ENCODE measurements around the gene THRA.

THRA gene

DNA sequence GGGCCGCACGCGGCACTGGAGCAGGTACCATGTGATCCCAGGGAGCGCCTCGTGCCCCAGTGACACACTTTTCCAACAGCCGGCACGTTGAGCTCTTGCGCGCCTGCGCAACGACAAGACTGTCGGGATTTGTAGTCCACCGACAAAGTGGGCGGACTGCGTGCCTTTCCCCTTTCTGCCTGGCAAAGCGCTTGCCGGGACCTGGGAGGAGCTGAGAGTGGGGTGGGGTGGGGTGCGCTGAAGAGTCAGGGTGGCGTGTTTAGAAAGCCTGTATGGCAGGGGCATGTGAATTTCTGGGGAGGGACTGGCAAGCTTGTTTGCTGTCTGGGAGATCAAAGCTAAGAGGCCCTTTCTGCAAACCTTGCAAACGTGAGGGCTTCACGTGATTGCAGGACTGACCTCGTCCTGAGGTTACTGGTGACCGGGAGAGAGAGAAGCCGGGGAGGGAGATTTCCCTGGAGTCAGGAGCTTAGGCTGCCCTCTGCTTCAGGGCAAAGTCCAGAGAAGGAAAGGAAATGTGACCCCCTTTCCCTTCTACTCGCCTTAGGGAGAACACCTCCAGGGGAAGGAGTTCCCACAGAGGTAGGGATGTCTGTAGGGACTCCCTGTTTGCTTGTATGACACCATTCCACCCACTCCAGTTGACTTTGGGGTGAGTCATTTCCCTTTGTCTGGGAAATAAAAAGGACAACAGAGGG lies 38.1 kb downstream of the THRA start:
- peak; percentile 95 for DNase-seq

GRCh38 chr17:40101367-40102210 lies 38.8 kb downstream of the THRA start:
- no peak for DNase-seq

DNA sequence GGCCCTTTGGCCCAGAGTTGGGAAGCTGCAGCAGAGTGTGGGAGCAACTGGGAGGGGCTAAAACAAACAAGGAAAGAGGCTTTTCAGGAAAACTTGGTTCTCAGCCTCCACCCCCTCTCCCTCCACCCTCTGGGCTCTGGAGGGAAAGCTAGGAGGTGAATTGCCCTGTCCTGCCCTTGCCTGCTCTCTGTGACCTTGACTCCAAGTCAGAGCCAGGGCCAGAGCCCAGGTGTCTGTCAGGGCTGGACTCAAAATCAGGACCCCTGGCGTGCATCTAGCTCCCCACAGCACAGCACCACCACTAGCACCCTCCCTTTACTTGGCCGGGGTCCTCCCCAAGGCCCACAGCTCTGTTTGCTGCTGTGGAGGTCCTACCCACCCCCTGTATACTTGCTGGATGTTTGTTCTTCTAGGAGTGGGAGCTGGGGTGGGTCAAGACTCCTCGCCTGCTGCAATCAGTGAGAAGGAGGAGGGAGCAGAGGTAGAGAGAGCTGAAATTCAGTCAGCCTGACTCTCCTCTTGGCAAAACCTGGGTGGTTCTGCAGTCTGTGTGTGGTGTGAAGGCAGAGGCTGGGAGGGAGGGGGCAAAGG lies 40.4 kb downstream of the THRA start:
- DNase-seq: no peak

DNA sequence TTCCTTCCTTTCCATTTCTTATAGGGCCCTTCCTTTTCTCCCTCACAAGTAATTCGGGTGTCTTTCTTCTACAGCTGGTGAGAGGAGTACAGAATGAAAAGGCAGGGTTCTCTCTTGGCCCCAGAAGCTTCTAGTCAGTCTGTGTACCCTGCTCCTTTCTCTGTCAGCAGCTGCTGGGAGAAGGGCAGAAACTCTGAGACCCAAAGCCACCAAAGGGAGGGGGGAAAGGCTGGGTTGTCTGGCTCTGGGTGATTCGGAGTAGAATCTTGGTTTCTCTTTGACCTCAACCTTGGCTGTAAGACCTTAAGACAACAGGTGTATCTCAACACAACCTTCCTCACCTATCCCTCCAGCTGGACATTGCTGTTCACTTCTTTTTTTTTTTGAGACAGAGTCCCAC lies 40.9 kb downstream of the THRA start:
- DNase-seq: no peak

DNA sequence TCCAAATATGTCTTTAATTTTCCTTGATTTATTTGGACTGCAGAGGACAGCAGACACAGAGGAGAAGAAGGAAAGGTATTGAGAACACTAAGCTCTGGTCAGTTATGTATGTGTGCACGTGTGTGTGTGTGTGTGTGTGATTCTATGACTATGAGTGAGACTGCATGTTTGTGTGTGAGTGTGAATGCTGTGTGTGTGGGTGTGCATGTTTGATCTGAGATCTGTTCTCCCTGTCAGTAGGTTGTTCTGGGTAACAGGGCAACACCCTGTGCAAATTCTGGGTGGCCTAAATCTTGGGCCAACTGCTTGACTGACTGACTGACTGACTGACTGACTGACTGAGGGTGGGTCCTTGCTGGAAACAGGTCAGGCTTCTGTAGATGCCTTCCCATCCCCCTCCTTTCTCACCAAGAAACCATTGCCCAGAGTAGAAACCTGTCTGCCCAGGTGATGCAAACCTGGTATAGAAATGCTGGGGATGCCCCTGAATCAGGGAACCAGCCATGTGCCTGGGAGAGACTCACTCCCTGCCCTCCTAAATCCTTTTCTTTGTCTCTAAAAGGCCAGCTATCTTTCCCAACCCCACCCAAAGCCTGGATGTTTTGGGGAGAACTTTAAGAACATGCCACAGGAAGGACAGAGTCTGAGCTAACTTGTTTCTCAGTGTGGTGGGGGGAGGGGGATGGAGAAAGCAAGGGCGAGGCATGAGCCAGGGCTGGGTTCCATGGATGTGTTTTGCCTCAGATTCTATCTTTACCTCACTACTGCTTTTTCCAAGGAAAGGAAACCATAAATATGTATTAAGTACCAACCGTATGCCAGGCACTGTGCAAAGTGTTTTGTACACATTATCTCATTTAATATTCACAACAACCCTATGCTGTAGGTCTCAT lies 42.1 kb downstream of the THRA start:
- no peak for DNase-seq

GRCh38 chr17:40105861-40106759 lies 43.3 kb downstream of the THRA start:
- DNase-seq: no peak

- DNase-seq: no peak
These were observed 44.2 kb downstream of the THRA start for GRCh38 chr17:40106760-40107521.

DNA sequence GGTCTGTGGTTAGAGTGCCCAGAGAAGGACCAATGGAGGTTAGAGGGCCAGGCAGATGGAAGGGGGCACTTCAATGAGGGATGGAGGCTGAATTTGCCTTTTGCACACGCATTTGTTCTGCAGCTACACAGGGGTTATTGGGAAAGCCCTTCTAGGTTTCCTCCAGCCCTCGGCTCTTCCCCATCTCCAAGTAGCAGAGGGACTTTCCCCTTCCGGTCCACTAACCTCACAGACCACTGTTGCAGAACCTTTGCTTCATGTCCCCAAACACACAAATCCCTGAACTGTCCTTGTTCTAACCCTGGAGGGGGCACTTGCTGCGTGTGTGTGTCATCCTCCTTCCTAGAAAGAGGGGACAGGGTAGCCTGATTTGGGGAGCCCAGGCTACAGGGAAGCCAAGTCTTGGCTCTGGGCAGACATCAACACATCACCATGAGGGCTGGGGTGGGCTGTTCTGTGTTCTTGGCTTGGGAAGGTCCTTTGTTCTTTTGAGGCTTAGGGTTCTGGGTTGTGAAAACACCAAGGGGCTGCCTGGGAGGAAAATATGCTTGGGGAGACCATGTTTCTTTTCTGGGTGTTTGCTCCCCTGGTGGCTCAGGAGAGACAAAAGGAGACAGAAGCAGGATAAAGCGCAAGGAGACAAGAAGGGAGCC lies 44.9 kb downstream of the THRA start:
- DNase-seq: no peak

DNA sequence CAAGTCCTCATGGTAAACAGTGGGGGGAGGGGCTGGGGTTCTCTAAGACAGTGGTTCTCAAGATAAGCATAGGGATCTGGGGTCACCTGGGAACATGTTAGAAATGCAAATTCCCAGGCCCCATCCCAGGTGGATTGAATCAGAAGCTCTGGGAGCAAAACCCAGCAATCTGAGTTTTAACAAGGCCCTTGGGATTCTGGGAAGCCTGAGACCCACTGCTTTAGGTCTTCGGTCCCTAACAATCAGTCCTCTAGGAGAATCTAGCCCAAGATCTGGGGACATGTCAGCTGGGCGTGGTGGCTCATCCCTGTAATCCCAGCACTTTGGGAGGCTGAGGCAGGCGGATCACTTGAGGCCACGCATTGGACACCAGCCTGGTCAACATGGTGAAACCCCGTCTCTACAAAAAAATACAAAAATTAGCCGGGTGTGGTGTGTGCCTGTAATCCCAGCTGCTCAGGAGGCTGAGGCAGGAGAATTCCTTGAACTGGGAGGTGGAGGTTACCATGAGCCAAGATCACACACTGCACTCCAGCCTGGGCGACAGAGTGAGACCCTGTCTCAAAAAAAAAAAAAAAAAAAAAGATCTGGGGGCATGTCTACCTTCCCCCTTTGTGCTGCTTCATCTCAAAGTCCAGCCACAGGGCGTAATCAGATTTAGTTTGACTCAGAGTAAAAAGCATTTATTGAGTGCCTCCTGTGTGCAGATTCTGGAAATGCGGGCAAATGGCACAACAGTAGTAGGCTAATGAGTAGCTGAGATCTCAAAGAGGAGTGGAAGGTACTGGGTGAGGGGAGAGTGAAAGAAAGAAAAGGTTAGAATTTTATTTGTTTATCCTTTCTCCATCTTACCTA lies 46.4 kb downstream of the THRA start:
- no peak for DNase-seq

GRCh38 chr17:40110026-40110845 lies 47.5 kb downstream of the THRA start:
- DNase-seq: no peak

DNA sequence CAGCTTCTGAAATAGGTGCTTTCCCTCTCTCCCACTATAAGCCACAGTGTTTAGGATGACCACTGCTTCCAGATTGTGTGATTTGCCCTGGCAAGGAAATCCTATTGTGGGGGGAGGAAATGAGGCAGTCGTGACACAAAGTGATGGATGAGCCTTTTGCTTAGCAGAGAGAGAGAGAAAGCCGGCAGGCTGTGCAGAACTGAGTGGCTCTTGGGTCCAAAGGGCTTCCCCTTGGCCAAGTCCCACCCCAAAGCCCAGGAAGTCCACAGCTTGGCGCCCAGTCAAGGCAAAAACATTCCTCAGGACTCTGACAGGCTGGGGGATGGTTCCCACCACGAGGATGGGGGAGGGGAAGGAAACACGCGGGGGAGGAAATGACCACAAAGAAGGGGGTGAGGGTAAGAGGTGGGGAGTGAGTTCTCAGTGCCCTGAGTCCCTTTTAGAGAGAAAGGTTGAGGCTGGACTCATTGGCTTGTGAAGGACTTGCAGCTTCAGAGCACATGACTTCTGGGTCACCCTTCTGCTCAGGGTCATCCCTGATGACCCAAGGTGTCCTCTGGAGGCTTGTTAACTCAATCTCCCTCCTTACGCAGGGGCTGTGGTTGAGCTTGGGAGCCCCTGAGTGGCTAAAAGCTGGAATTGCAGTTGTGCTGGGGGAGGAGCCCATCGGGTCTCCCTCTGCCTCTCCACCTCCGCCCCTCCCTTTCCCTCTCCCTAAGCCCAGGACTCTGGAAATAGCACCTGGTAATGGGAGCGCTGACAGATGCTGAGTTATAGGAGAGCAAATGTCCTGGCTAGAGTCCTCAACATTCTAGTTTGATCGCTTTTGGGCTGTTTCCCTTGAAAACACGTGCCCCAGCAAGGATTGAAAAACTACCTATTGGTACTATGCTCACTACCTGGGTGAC lies 48.7 kb downstream of the THRA start:
- peak; percentile 80 for DNase-seq

GRCh38 chr17:40112191-40112711 lies 49.5 kb downstream of the THRA start:
- DNase-seq: no peak

DNA sequence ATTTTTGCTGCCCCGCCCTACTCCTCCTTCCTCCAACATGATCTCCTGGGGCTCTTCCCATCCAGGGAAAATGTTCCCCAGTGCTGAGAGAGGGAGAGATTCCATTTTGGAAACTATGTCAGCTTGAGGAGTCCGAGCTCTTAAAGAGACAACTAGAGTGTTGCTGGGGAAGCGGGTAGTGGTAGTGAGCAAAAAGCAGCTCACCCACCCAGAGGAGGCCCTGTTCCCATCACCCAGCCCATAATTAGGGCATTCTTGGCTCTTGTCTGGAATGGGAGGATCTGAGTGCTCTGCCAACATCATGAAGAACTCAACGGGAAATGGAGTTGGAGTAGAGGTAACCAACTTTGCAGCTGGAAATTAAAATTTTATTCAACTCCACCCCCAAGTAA lies 49.9 kb downstream of the THRA start:
- DNase-seq: no peak

- peak; percentile 95 for DNase-seq
These were observed 50.5 kb downstream of the THRA start for GRCh38 chr17:40113110-40113906.

DNA sequence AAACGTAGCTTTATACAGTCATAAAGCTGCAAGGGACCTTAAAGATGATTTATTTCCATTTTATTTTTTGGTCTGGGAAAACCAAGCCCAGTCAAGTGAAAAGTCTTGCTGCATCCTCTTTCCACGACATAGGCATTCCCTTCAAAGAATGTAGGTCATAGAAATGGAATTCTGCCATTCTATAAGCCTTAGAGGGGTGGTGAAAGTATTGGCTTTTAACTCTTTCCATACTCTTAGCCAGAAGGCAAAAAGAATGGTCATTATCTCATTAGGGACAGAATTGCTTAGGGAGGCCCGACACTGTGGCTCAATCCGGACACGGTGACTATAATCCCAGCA lies 51.1 kb downstream of the THRA start:
- DNase-seq: no peak

- DNase-seq: no peak
These were observed 52.3 kb downstream of the THRA start for GRCh38 chr17:40115101-40115436.

Measured in activated CD4-positive, alpha-beta T cell treated with anti-CD3 and anti-CD28 coated beads for 48 hours (primary cell).